Glutamatergic neuron (in vitro differentiated cells): ENCODE measurements around the gene IFNAR1. TPM values are rescaled to one million over a fixed set of nuclear protein-coding genes. Genes with fewer than 3 reads are reported as not detected.
"Not testable (repeated sequence)": the region's sequence is repeated elsewhere in the genome, so short reads cannot be mapped to it uniquely, and the experiment has no call there.

Experiments
- DNase-seq: peaks from one replicate; pipeline ENCODE4 v3.0.0; 2022
- H3K27ac Mint-ChIP-seq: one replicate; pipeline ENCODE4 v1.8.0; 2020; ENCODE audit warnings: mild to moderate bottlenecking, mixed read lengths, inconsistent platforms; ENCODE audit not compliant: unreplicated experiment
- H3K27me3 Mint-ChIP-seq: one replicate; pipeline ENCODE4 v1.8.0; 2020; ENCODE audit warnings: mild to moderate bottlenecking, moderate library complexity, mixed read lengths, inconsistent platforms; ENCODE audit not compliant: unreplicated experiment
- H3K36me3 Mint-ChIP-seq: one replicate; pipeline ENCODE4 v1.8.0; 2020; ENCODE audit warnings: mild to moderate bottlenecking, mixed read lengths, inconsistent platforms; ENCODE audit not compliant: unreplicated experiment
- H3K4me1 Mint-ChIP-seq: one replicate; pipeline ENCODE4 v1.8.0; 2020; ENCODE audit warnings: mild to moderate bottlenecking, low read depth, mixed read lengths, inconsistent platforms; ENCODE audit not compliant: unreplicated experiment
- H3K4me3 Mint-ChIP-seq: one replicate; pipeline ENCODE4 v1.8.0; 2020; ENCODE audit warnings: mild to moderate bottlenecking, mixed read lengths, inconsistent platforms; ENCODE audit not compliant: unreplicated experiment
- H3K9me3 Mint-ChIP-seq: one replicate; pipeline ENCODE4 v1.8.0; 2020; ENCODE audit warnings: mild to moderate bottlenecking, moderate library complexity, mixed read lengths, inconsistent platforms; ENCODE audit not compliant: unreplicated experiment
- CTCF ChIP-seq: fragments of 200-600 bp; sonication (generic); IDR thresholded peaks from one replicate; pipeline ENCODE4 v1.5.0; 2021; ENCODE audit not compliant: partially characterized antibody, unreplicated experiment
- total RNA-seq: library from RNA; stranded (reverse); fragmentation: NEBNext Ultra II Directional; extraction: Animal tissue kit (Norgen Biotek cat#: 25700); gene quantifications from one replicate; pipeline ENCODE4 v1.2.1, GENCODE V29; 2021; ENCODE audit not compliant: unreplicated experiment

IFNAR1 gene
- total RNA-seq, 1 donor from 2014 or later, result 17.7 TPM

DNA sequence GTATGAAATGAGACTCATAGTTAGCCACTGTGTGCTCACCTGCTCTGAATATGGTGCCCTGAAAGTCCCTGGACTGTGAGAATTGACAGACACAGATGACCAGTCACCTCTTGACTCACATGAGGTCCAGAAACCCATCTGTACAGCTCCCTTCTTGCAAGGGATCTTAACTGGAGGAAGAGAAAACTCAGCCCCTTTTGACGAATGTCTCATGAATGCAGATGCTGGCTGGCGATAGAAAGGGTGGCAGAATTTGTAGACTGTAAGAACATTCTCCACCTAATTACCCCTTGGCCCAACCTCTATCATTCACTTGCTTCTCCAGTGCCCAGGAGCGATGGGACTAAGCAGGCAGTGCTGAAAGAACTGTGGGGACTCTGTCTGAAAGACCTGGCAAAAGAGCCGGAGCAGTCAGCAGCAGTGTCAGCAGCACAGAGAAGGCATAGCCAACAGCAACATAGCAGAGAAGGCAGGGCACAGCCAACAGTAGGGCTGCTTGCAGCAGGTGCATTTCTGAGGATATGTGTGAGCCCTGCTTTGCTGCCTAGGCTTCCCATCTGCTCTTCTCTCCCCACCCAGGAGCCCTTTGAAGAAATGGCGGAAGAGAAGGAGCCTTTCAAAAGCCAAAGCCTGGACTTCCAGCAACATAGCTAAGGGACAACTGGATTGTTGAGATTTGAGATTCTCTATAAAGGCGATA is 52.6 kb downstream of the IFNAR1 start:
- DNase-seq, result no peak
- H3K4me1 Mint-ChIP-seq, result no peaks in the 10 kb centered on the region
- no peak overlapping the region for H3K27ac Mint-ChIP-seq

DNA sequence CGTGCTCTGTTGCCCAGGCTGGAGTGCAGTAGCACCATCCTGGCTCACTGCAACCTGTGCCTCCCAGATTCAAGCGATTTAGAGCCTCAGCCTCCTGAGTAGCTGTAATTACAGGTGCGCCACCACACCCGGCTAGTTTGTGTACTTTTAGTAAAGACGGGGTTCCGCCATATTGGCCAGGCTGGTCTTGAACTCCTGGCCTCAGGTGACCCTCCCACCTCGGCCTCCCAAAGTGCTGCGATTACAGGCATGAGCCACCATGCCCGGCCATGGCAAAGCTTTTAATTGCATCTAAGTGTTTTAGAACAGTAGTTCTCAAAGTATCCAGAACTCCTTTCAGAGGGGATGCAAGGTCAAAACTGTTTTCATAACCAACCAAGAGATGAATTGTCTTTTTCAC is 53.3 kb downstream of the IFNAR1 start:
- no peak for TF ChIP-seq CTCF
- H3K4me1 Mint-ChIP-seq, result no peaks in the 10 kb centered on the region
- H3K36me3 Mint-ChIP-seq, result no peaks in the 10 kb centered on the region
- H3K9me3 Mint-ChIP-seq, result no peaks in the 10 kb centered on the region
- no peak overlapping the region for H3K27ac Mint-ChIP-seq
- H3K27me3 Mint-ChIP-seq, result no peaks in the 10 kb centered on the region
- no peak overlapping the region for H3K4me3 Mint-ChIP-seq
- no peak for DNase-seq

More for the DNA sequence above, 52.6 kb downstream of the IFNAR1 start:
- Mint-ChIP-seq H3K27me3 (no peaks in the 10 kb centered on the region), H3K4me3 (no peak overlapping the region), H3K36me3 (no peaks in the 10 kb centered on the region), H3K9me3 (no peaks in the 10 kb centered on the region)
- TF ChIP-seq CTCF, result no peak

DNA sequence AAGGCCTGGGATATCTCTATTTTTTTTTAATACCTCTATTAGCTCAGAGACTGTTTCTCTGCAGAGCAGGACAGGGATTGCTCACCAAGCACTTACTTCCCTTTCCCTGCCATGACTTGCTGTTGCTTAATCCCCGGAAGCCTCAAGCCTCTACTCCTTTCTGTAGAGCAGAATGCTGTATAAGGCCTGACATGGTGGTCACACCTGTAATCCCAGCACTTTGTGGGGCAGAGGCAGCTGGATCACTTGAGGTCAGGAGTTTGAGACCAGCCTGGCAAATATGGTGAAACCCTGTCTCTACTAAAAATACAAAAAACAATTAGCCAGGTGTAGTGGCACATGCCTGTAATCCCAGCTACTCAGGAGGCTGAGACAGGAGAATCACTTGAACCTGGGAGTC is 55.2 kb downstream of the IFNAR1 start:
- not testable (repeated sequence) for H3K4me1 Mint-ChIP-seq, DNase-seq, H3K9me3 Mint-ChIP-seq, H3K36me3 Mint-ChIP-seq, H3K27me3 Mint-ChIP-seq, H3K4me3 Mint-ChIP-seq, H3K27ac Mint-ChIP-seq

DNA sequence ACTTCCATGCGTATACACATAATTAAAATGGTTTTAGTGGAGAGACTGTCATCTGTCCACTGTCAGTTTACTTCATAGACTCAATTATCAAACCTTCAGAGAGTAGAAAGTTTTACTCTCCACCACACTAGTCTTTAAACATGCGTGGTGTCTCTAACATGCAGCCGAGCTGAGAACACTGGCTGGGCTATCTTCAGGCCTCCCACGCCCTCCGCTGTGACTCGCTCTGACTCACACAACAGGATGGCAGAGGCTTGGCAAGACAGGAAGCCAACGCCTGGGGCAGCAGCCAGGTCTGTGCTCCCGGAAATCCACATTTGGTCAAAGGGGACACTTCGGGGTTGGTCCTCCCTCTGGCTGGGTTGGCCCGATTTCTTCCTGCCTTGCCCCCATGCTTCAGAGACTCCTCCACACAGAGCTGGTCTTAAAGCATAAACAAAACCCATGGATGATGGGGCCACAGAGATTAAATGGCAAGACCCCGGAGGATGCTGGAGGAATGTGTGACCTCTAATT is 55.8 kb downstream of the IFNAR1 start:
- Mint-ChIP-seq H3K4me1 (no peaks in the 10 kb centered on the region), H3K36me3 (no peaks in the 10 kb centered on the region), H3K27me3 (peaks cover 2% of the 10 kb centered on the region), H3K9me3 (no peaks in the 10 kb centered on the region), H3K4me3 (no peak overlapping the region), H3K27ac (no peak overlapping the region)
- no peak for TF ChIP-seq CTCF
- DNase-seq, result no peak

GRCh38 chr21:33381381-33381780 is 56.6 kb downstream of the IFNAR1 start:
- not testable (repeated sequence) for H3K4me3 Mint-ChIP-seq, H3K4me1 Mint-ChIP-seq, H3K9me3 Mint-ChIP-seq, H3K36me3 Mint-ChIP-seq, DNase-seq, H3K27ac Mint-ChIP-seq, H3K27me3 Mint-ChIP-seq

- no peaks in the 10 kb centered on the region for H3K9me3 Mint-ChIP-seq
- DNase-seq, result no peak
- H3K27me3 Mint-ChIP-seq, result peaks cover 2% of the 10 kb centered on the region
- H3K27ac Mint-ChIP-seq, result no peak overlapping the region
- H3K4me3 Mint-ChIP-seq, result no peak overlapping the region
- no peaks in the 10 kb centered on the region for H3K36me3 Mint-ChIP-seq
- no peaks in the 10 kb centered on the region for H3K4me1 Mint-ChIP-seq
- no peak for TF ChIP-seq CTCF
Observed at GRCh38 chr21:33383056-33383888, 58.5 kb downstream of the IFNAR1 start.
